ENCODE measurements around the gene MED12.
A peak's percentile ranks its signal among the peaks of the same experiment; 100 is the strongest.

MED12 gene

DNA sequence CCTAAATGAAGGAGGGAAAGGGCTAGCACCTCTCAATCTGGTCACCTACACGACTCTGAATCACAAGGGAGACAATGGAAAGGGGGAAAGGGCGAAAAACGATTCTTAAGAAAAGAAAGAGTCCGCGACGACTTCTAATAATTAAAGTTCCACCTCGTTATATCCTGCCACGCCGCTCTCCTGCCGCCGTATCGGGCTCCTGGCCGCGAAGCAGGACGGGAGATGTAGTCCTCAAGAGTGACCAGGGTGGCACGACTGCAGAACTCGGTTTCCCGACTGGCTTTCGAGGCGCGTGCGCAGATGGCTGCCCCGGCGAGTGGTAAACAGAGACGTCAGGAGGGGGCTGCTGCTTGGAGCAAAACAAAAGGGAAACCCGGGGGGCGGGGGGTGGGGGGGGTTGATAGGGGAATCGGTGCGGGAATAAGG lies 22.8 kb upstream of the MED12 start, which contains the start of gene FOXO4 (continued):
- TF ChIP-seq, protein P1, sequence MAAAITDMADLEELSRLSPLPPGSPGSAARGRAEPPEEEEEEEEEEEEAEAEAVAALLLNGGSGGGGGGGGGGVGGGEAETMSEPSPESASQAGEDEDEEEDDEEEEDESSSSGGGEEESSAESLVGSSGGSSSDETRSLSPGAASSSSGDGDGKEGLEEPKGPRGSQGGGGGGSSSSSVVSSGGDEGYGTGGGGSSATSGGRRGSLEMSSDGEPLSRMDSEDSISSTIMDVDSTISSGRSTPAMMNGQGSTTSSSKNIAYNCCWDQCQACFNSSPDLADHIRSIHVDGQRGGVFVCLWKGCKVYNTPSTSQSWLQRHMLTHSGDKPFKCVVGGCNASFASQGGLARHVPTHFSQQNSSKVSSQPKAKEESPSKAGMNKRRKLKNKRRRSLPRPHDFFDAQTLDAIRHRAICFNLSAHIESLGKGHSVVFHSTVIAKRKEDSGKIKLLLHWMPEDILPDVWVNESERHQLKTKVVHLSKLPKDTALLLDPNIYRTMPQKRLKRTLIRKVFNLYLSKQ (tag by site-specific recombination; IDR thresholded peaks at IDR 0.05; ENCODE audit: borderline replicate concordance): no peak
- no peak for TF ChIP-seq GLIS1 (tag by site-specific recombination; IDR thresholded peaks at IDR 0.05)
- TF ChIP-seq BCL11A (tag by site-specific recombination; IDR thresholded peaks at IDR 0.05; ENCODE audit: low read depth): no peak
- TF ChIP-seq ZBTB1 (tag by site-specific recombination; IDR thresholded peaks at IDR 0.05): no peak
- TF ChIP-seq, protein P2, sequence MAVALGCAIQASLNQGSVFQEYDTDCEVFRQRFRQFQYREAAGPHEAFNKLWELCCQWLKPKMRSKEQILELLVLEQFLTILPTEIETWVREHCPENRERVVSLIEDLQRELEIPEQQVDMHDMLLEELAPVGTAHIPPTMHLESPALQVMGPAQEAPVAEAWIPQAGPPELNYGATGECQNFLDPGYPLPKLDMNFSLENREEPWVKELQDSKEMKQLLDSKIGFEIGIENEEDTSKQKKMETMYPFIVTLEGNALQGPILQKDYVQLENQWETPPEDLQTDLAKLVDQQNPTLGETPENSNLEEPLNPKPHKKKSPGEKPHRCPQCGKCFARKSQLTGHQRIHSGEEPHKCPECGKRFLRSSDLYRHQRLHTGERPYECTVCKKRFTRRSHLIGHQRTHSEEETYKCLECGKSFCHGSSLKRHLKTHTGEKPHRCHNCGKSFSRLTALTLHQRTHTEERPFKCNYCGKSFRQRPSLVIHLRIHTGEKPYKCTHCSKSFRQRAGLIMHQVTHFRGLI (tag by site-specific recombination; IDR thresholded peaks at IDR 0.05): no peak
- TF ChIP-seq ZFP69B (tag by site-specific recombination; IDR thresholded peaks at IDR 0.05): no peak
- TF ChIP-seq ZNF510 (tag by site-specific recombination; IDR thresholded peaks at IDR 0.05; ENCODE audit: insufficient replicate concordance): no peak
- TF ChIP-seq MEIS1 (CRISPR knock-in tag; IDR thresholded peaks at IDR 0.05; ENCODE audit: borderline replicate concordance): no peak
- no peak for TF ChIP-seq ZNF843 (tag by site-specific recombination; IDR thresholded peaks at IDR 0.05)
- no peak for TF ChIP-seq ZNF660 (tag by site-specific recombination; IDR thresholded peaks at IDR 0.05)
- no peak for TF ChIP-seq ZNF16 (tag by site-specific recombination; IDR thresholded peaks at IDR 0.05; ENCODE audit: low read depth)
- TF ChIP-seq ZNF19 (tag by site-specific recombination; IDR thresholded peaks at IDR 0.05; ENCODE audit: low read depth): no peak

DNA sequence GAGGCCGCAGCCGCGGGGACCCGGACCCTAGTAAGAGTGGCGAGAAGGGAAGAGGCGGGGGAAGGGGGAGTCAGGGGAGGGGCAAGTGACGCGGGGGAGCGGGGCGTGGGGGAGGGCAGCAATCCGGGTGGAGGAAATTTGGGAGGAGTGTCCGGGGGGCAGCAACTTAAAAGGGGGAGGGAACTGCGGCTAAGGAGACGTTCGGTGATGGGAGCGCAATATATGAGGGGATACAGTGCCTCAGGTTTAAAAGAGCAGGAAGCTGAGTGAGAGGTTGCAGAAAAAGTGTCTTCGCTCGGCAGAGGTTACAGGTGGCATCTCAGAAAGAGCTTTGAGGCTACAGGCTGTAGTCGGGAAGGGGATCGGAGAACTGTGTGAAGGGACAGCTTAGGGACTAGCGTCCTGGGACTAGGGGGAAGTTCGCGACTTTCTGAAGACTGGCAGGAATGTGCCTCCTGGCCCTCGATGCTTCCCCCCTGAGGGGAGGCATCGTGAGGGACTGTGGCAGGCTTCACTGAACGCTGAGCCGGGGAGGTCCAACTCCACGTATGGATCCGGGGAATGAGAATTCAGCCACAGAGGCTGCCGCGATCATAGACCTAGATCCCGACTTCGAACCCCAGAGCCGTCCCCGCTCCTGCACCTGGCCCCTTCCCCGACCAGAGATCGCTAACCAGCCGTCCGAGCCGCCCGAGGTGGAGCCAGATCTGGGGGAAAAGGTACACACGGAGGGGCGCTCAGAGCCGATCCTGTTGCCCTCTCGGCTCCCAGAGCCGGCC lies 22.2 kb upstream of the MED12 start:
- no peaks in the 10 kb centered on the region for H3K9me3 ChIP-seq (ENCODE audit: control insufficient read depth, insufficient read depth, low read depth, low read length)
- peak overlapping the region; percentile 44 for H3K4me3 ChIP-seq (ENCODE audit: low read depth, low read length)
- CTCF ChIA-PET: interaction anchor here (0.6 to 0.7 kb wide), 2 partner anchors 22 to 821 kb away, joined by 3 read pairs; partner anchors contain the start of gene MED12
- H3K36me3 ChIP-seq (ENCODE audit: control insufficient read depth in 2 of 2, insufficient read depth in 1 of 2, low read length in 2 of 2): peaks cover 0 to 7% of the 10 kb centered on the region in 2 experiments; a peak in 1 of 3 replicates
- POLR2A ChIA-PET: interaction anchor here (0.5 to 1.2 kb wide), 4 partner anchors 11 to 272 kb away, joined by 3 to 9 read pairs (median 3); partner anchors contain the start of gene MED12
- H3K27ac ChIP-seq (ENCODE audit: extremely low read depth, low read depth, low read length): peak overlapping the region; percentile 34; the same call in 1 of the 2 replicates
- H3K4me1 ChIP-seq (ENCODE audit: control insufficient read depth, insufficient read depth, low read length): peaks cover 3% of the 10 kb centered on the region; the same call in 1 of the 2 replicates
- TF ChIP-seq, protein P3, sequence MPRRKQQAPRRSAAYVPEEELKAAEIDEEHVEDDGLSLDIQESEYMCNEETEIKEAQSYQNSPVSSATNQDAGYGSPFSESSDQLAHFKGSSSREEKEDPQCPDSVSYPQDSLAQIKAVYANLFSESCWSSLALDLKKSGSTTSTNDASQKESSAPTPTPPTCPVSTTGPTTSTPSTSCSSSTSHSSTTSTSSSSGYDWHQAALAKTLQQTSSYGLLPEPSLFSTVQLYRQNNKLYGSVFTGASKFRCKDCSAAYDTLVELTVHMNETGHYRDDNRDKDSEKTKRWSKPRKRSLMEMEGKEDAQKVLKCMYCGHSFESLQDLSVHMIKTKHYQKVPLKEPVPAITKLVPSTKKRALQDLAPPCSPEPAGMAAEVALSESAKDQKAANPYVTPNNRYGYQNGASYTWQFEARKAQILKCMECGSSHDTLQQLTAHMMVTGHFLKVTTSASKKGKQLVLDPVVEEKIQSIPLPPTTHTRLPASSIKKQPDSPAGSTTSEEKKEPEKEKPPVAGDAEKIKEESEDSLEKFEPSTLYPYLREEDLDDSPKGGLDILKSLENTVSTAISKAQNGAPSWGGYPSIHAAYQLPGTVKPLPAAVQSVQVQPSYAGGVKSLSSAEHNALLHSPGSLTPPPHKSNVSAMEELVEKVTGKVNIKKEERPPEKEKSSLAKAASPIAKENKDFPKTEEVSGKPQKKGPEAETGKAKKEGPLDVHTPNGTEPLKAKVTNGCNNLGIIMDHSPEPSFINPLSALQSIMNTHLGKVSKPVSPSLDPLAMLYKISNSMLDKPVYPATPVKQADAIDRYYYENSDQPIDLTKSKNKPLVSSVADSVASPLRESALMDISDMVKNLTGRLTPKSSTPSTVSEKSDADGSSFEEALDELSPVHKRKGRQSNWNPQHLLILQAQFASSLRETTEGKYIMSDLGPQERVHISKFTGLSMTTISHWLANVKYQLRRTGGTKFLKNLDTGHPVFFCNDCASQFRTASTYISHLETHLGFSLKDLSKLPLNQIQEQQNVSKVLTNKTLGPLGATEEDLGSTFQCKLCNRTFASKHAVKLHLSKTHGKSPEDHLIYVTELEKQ (tag by site-specific recombination; IDR thresholded peaks at IDR 0.05; ENCODE audit: borderline replicate concordance): no peak
- TF ChIP-seq, protein P4, sequence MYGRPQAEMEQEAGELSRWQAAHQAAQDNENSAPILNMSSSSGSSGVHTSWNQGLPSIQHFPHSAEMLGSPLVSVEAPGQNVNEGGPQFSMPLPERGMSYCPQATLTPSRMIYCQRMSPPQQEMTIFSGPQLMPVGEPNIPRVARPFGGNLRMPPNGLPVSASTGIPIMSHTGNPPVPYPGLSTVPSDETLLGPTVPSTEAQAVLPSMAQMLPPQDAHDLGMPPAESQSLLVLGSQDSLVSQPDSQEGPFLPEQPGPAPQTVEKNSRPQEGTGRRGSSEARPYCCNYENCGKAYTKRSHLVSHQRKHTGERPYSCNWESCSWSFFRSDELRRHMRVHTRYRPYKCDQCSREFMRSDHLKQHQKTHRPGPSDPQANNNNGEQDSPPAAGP (tag by site-specific recombination; IDR thresholded peaks at IDR 0.05): no peak
- TF ChIP-seq ZNF266 (tag by site-specific recombination; IDR thresholded peaks at IDR 0.05; ENCODE audit: low read depth): no peak
- TF ChIP-seq WT1 (tag by site-specific recombination; IDR thresholded peaks at IDR 0.05): 0 out of 2 replicates have a peak, but pooled peaks have one; percentile 11
- no peak for TF ChIP-seq ZNF416 (tag by site-specific recombination; IDR thresholded peaks at IDR 0.05)
- TF ChIP-seq, protein P5, sequence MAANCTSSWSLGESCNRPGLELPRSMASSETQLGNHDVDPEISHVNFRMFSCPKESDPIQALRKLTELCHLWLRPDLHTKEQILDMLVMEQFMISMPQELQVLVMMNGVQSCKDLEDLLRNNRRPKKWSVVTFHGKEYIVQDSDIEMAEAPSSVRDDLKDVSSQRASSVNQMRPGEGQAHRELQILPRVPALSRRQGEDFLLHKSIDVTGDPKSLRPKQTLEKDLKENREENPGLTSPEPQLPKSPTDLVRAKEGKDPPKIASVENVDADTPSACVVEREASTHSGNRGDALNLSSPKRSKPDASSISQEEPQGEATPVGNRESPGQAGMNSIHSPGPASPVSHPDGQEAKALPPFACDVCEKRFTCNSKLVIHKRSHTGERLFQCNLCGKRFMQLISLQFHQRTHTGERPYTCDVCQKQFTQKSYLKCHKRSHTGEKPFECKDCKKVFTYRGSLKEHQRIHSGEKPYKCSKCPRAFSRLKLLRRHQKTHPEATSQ (tag by site-specific recombination; IDR thresholded peaks at IDR 0.05): no peak
- TF ChIP-seq ZNF843 (tag by site-specific recombination; IDR thresholded peaks at IDR 0.05): no peak
- TF ChIP-seq ZBTB48 (tag by site-specific recombination; IDR thresholded peaks at IDR 0.05): peak; percentile 99
- no peak for TF ChIP-seq ZNF121 (tag by site-specific recombination; IDR thresholded peaks at IDR 0.05)
- no peak for TF ChIP-seq ZNF660 (tag by site-specific recombination; IDR thresholded peaks at IDR 0.05)
- TF ChIP-seq ZSCAN16 (tag by site-specific recombination; IDR thresholded peaks at IDR 0.05): no peak
- TF ChIP-seq BCL11B (tag by site-specific recombination; IDR thresholded peaks at IDR 0.05; ENCODE audit: low read depth): no peak
- TF ChIP-seq, protein P6, sequence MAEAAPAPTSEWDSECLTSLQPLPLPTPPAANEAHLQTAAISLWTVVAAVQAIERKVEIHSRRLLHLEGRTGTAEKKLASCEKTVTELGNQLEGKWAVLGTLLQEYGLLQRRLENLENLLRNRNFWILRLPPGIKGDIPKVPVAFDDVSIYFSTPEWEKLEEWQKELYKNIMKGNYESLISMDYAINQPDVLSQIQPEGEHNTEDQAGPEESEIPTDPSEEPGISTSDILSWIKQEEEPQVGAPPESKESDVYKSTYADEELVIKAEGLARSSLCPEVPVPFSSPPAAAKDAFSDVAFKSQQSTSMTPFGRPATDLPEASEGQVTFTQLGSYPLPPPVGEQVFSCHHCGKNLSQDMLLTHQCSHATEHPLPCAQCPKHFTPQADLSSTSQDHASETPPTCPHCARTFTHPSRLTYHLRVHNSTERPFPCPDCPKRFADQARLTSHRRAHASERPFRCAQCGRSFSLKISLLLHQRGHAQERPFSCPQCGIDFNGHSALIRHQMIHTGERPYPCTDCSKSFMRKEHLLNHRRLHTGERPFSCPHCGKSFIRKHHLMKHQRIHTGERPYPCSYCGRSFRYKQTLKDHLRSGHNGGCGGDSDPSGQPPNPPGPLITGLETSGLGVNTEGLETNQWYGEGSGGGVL (tag by site-specific recombination; IDR thresholded peaks at IDR 0.05): peak; percentile 91
- no peak for TF ChIP-seq ZNF768 (tag by site-specific recombination; IDR thresholded peaks at IDR 0.05)
